Prostate gland (tissue), 2 donors: ENCODE results near the gene HMX3. TPM values are rescaled to one million over a fixed set of nuclear protein-coding genes. Genes with fewer than 3 reads are reported as not detected.

Source experiments
- DNase-seq: peaks from one replicate; pipeline ENCODE4 v3.0.0-alpha.2; 2019; ENCODE audit warnings: low spot score
- H3K27ac ChIP-seq, 2 donors: fragments of 200-600 bp; sonication (generic); 2 replicates each; pipeline ENCODE4 v1.5.1; 2017 to 2019
- H3K27me3 ChIP-seq: fragments of 200-600 bp; sonication (generic); replicated peaks from 2 replicates; pipeline ENCODE4 v1.5.1; 2019; ENCODE audit not compliant: insufficient read depth
- H3K36me3 ChIP-seq, 2 donors: fragments of 200-600 bp; sonication (generic); 1 replicate in 1 of 2; 2 replicates in 1 of 2; pipeline versions ENCODE4 v1.5.1 to v1.8.1; 2017 to 2019
- H3K4me1 ChIP-seq: fragments of 200-600 bp; sonication (generic); replicated peaks from 2 replicates; pipeline ENCODE4 v1.5.1; 2019
- H3K4me3 ChIP-seq, 2 donors: fragments of 200-600 bp; sonication (generic); 2 replicates each; pipeline ENCODE4 v1.5.1; 2017 to 2019
- H3K9me3 ChIP-seq: fragments of 200-600 bp; sonication (generic); 2 replicates; pipeline ENCODE4 v1.5.1; 2017
- CTCF ChIP-seq, 4 experiments: fragments of 200-600 bp in 2 of 4; fragments of 450-650 bp in 2 of 4; sonication (generic) in 2 of 4; IDR thresholded peaks; 1 replicate in 3 of 4; 2 replicates in 1 of 4; pipeline ENCODE4 v1.5.1; 2016 to 2019; ENCODE audit warnings: antibody characterized with exemption in 4 of 4, mild to moderate bottlenecking in 2 of 4, moderate library complexity in 2 of 4
- POLR2A ChIP-seq: fragments of 450-650 bp; IDR thresholded peaks from one replicate; pipeline ENCODE4 v1.6.1; 2016; ENCODE audit warnings: antibody characterized with exemption, mild to moderate bottlenecking
- POLR2AphosphoS5 ChIP-seq: sonication (generic); formaldehyde crosslinking; IDR thresholded peaks from one replicate; pipeline ENCODE4 v1.6.1; 2017; ENCODE audit warnings: antibody characterized with exemption
- WGBS: methylation state at CpG from one replicate; pipeline ENCODE4 v1.1.5; 2018; 5-methylcytosine and 5-hydroxymethylcytosine counted together
- intact Hi-C: fragments of 100-400 bp; cut with DNase I; formaldehyde crosslinking; loops from one replicate; pipeline ENCODE4 v1.14.2; 2022
- total RNA-seq, 2 donors: library from RNA; depleted of rRNA; stranded (reverse); fragments of >200 nt; gene quantifications; one replicate each; pipeline ENCODE4 v1.1.0, GENCODE V29; 2016

The HMX3 gene
- total RNA-seq, 2 donors from 2014 or later = not detected

DNA sequence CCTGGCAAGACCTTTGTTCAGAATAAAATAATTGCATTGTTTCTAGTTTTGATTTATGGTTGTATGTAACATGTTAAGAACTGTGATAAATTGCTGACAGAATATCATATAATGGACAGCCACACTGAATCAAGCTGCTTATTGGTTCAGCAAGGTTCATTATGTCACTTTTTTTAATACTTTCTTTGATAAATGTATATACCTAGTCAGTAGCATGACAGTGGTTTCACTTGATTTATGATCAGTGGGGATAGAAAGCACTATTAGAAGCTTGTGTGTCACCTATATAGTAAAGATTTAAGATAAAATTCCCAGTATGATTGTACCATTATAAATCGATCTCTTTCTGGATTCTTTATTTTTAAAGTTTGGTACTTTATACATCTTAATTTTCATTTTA lies 22.9 kb downstream of the HMX3 start:
- Histone ChIP-seq H3K4me3 (no peak overlapping the region), H3K27me3 (no peaks in the 10 kb centered on the region), H3K27ac (no peak overlapping the region), H3K9me3 (no peaks in the 10 kb centered on the region), H3K4me1 (no peaks in the 10 kb centered on the region), H3K36me3 (peaks cover 4 to 7% of the 10 kb centered on the region in 2 donors)
- no peak for DNase-seq
- intact Hi-C loops = no loop called here
- TF ChIP-seq CTCF (IDR thresholded peaks at IDR 0.05) (no peak), POLR2A (no peak)
- WGBS = 48% methylated on average over 1 of the region's 1 CpG

- Histone ChIP-seq H3K4me3 (no peak overlapping the region), H3K9me3 (no peaks in the 10 kb centered on the region), H3K27me3 (no peaks in the 10 kb centered on the region), H3K4me1 (no peaks in the 10 kb centered on the region), H3K27ac (no peak overlapping the region), H3K36me3 (peaks cover 4 to 7% of the 10 kb centered on the region in 2 donors)
- intact Hi-C loops = no loop called here
- peak; percentile 10 for TF ChIP-seq POLR2AphosphoS5
- TF ChIP-seq POLR2A = no peak
- DNase-seq = no peak
- 90% methylated on average over 11 of the region's 11 CpGs for WGBS
Observed at GRCh38 chr10:123160311-123160980, 24.7 kb downstream of the HMX3 start.

DNA sequence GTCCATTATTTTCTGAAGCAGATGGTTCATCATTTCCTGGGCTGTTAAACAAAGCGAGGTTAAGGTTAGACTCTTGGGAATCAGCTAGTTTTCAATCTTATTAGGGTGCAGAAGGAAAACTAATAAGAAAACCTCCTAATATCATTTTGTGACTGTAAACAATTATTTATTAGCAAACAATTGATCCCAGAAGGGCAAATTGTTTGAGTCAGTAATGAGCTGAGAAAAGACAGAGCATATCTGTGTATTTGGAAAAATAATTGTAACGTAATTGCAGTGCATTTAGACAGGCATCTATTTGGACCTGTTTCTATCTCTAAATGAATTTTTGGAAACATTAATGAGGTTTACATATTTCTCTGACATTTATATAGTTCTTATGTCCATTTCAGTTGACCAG lies 28.5 kb downstream of the HMX3 start:
- intact Hi-C loops = no loop called here
- Histone ChIP-seq H3K36me3 (peaks cover 4 to 7% of the 10 kb centered on the region in 2 donors), H3K27ac (no peak overlapping the region), H3K4me1 (no peaks in the 10 kb centered on the region), H3K9me3 (no peaks in the 10 kb centered on the region), H3K4me3 (no peak overlapping the region), H3K27me3 (no peaks in the 10 kb centered on the region)
- no peak for TF ChIP-seq CTCF (IDR thresholded peaks at IDR 0.05)
- no peak for TF ChIP-seq POLR2A
- TF ChIP-seq POLR2AphosphoS5 = no peak
- 96% methylated on average over 2 of the region's 2 CpGs for WGBS
- no peak for DNase-seq

GRCh38 chr10:123165445-123166072 lies 29.8 kb downstream of the HMX3 start:
- 66% methylated on average over 4 of the region's 4 CpGs for WGBS
- no peak overlapping the region for H3K4me3 ChIP-seq
- intact Hi-C loops = no loop called here
- H3K27me3 ChIP-seq = no peaks in the 10 kb centered on the region
- TF ChIP-seq POLR2A (no peak), CTCF (IDR thresholded peaks at IDR 0.05) (no peak), POLR2AphosphoS5 (no peak)
- DNase-seq = no peak
- no peaks in the 10 kb centered on the region for H3K4me1 ChIP-seq
- H3K27ac ChIP-seq = no peak overlapping the region
- H3K36me3 ChIP-seq = peaks cover 4 to 7% of the 10 kb centered on the region in 2 donors
- H3K9me3 ChIP-seq = no peaks in the 10 kb centered on the region

DNA sequence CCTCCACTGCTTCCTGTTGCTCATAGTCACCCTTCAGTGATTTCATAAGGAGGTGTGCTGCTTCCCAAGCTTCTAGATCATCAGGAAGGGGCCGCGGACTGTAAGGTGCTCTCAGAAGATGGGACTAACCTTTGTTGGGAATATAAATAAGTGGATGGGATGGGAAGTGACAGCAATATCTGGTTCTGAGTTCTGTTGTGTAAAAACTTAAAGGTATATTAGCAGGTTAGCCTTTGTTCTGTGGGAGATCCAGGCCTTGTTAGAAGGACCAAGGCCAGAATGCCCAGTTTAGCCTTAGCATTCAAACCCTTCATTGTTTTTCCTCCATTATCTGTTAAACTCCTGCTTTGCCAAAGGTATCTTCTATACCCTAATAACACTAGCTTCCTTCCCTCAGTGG lies 30.8 kb downstream of the HMX3 start:
- Histone ChIP-seq H3K36me3 (peaks cover 4 to 7% of the 10 kb centered on the region in 2 donors), H3K4me1 (no peaks in the 10 kb centered on the region), H3K9me3 (no peaks in the 10 kb centered on the region), H3K27me3 (no peaks in the 10 kb centered on the region), H3K4me3 (no peak overlapping the region), H3K27ac (no peak overlapping the region)
- 96% methylated on average over 2 of the region's 2 CpGs for WGBS
- intact Hi-C loops = no loop called here
- DNase-seq = no peak
- TF ChIP-seq POLR2AphosphoS5 (no peak), POLR2A (no peak), CTCF (IDR thresholded peaks at IDR 0.05) (no peak)
